ENCODE results near the gene ZNF439.

- TF ChIP-seq CTCF (optimal IDR thresholded peaks at IDR 0.05 in 1 of 3, IDR thresholded peaks at IDR 0.05 in 1 of 3, conservative IDR thresholded peaks at IDR 0.05 in 1 of 3; ENCODE audit: extremely low read depth in 1 of 3, insufficient read depth in 2 of 3, low read length in 3 of 3) (no peak), EZH2 (IDR thresholded peaks at IDR 0.05; ENCODE audit: low read length) (no peak)
Observed at GRCh38 chr19:11894851-11895250, 46.3 kb downstream of the ZNF439 start.

Measured in keratinocyte (primary cell).